Ureter (tissue), 1 donor: Measurements from ENCODE around the gene CAMK1D. TPM values are rescaled to one million over a fixed set of nuclear protein-coding genes. Genes with fewer than 3 reads are reported as not detected.

ENCODE experiments used
- DNase-seq: peaks from one replicate; pipeline ENCODE4 v3.0.0-alpha.2; 2020; ENCODE audit warnings: low spot score
- total RNA-seq: library from RNA; stranded (reverse); gene quantifications from one replicate; pipeline ENCODE4 v1.2.4, GENCODE V29; 2023
- donor health status: DM: yes; HTN: yes; CAD: no.

Gene CAMK1D
- total RNA-seq, 1 donor from 2014 or later, result 25.4 TPM

DNA sequence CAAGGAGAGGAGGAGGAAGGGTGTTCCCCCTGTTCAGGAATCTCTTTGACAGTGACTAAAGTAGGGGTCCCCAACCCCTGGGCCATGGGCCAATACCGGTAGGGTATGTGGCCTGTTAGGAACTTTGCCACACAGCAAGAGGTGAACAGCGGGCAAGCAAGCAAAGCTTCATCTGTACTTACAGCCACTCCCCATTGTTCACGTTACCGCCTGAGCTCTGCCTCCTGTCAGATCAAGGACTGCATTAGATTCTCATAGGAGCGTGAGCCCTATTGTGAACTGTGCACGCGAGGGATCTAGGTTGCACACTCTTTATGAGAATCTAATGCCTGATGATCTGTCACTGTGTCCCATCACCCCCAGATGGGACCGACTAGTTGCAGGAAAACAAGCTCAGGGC, 201.6 kb downstream of the CAMK1D start:
- DNase-seq, result no peak

- no peak for DNase-seq
These were observed 206.7 kb downstream of the CAMK1D start for GRCh38 chr10:12556039-12556438.

GRCh38 chr10:12559578-12560178, 210.3 kb downstream of the CAMK1D start:
- no peak for DNase-seq

DNA sequence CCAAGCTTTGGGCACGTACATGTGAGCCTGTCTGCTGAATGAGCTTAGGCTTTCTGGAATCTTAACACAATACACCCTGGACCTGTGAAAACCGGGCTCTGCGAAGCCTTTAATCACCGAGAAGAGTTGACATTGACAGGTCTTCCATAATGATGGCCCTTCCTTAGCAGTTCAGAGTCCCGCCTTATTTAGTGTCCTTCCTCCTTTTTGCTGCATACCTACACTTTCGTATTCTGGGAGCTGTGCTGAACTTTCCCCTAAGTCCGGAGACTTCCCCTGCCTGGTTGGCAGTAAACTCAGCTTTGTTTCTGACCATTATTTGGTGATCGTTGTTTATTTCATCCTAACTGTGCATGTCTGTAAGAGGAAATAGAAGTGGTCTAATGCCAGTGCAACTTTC, 212.0 kb downstream of the CAMK1D start:
- DNase-seq, result no peak

- DNase-seq, result no peak
These were observed 212.4 kb downstream of the CAMK1D start for GRCh38 chr10:12561720-12562119.

GRCh38 chr10:12563489-12563888, 214.1 kb downstream of the CAMK1D start:
- no peak for DNase-seq

DNA sequence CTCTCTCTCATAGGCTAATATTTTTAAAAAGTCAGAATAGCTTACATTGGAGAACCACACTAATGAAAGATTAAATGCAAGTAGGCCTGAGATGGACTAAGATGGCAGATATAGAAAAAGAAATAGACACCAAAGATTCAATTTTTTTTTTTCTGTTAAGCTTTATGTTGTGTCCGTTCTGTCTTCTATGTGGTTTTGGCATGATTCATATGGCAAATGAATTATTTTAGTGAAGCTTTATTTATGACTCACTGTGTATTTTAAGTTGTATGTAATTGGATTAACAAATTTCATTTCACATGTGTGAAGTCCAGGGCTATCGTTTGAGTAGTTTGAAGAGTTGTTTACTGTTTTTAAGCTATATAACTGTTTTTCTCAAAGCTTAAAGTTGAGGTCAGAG, 214.8 kb downstream of the CAMK1D start:
- DNase-seq, result no peak

DNA sequence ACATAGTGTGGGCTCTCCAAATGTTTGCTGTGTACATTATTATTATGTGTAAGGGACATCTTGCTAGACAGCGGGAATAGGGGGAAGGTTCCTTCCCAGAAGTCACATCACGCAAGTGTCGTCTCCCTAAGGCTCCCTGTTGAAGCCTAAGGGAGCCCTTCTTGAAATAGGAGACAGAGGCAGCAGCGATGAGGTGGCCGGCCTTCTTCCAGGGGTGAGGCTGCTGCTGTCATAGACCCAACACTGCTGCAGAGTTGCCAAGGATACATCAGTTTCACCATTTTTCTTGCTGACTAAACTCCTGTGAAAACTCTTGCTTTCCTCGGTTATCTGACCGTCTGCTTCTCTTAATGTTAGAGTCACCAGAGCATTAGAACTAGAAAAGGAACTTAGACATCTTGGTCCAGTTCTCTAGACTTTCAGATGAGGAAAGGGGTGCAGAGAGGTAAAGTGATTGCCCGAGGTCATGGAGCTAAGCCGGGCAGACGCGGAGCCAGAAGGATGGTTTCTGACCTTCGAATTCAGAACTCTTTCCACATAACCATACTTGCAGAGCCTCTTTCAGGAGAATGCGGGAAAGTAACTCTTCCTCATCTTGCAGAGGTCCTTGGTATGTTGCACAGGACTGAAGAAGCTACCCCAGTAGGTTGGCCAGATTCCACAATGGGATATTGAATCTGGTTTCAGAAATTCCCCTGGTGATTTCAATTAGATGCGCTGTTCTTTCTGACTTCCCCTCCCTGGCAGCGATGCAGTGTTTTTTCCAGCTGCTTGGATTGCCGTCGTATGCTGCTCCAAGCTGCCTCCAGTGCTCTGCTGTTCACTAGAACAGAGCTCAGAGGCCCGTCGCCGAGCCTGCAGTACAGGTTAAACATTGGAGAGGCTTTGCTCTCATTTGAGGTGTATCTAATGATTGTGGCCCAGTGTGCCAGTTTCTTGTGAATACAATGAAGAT, 217.1 kb downstream of the CAMK1D start:
- no peak for DNase-seq

- no peak for DNase-seq
These were observed 219.2 kb downstream of the CAMK1D start for GRCh38 chr10:12568391-12569009.

DNA sequence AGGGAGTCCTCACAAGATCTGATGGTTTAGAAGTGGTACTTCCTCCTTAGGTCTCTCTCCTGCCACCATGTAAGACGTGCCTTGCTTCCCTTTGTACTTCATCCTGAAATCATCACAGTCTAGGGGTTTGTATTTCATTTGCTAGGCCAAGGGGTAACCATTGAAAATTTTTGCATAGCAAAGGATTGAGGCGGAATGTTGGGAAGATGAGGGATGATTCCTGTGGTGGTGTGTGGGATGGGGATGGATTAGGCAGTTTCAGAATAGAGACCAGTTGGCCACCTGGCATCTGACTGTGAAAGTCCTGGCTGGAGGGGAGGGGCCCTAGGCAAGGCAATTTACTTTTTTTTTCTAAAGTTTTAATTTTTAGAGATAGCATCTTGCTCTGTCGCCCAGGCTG, 222.9 kb downstream of the CAMK1D start:
- DNase-seq, result no peak

DNA sequence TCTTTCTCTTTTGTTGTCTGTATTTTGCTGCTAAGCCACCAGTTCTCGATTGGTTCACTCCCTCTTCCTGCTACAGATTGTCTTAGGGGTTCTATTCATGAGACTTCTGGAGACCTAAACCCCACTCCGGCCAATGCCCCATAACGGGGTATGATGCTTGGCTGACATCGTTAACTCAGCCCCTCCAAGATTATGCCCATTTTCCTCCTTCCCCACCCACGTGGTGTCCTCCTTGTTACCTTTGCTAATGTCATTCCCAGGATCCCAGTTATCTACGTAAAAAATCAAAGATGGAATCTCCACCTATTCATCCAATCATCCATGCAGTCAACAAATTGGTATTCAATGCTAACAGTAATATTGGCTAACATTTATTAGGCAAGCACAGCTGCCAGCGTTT, 228.3 kb downstream of the CAMK1D start:
- no peak for DNase-seq

DNA sequence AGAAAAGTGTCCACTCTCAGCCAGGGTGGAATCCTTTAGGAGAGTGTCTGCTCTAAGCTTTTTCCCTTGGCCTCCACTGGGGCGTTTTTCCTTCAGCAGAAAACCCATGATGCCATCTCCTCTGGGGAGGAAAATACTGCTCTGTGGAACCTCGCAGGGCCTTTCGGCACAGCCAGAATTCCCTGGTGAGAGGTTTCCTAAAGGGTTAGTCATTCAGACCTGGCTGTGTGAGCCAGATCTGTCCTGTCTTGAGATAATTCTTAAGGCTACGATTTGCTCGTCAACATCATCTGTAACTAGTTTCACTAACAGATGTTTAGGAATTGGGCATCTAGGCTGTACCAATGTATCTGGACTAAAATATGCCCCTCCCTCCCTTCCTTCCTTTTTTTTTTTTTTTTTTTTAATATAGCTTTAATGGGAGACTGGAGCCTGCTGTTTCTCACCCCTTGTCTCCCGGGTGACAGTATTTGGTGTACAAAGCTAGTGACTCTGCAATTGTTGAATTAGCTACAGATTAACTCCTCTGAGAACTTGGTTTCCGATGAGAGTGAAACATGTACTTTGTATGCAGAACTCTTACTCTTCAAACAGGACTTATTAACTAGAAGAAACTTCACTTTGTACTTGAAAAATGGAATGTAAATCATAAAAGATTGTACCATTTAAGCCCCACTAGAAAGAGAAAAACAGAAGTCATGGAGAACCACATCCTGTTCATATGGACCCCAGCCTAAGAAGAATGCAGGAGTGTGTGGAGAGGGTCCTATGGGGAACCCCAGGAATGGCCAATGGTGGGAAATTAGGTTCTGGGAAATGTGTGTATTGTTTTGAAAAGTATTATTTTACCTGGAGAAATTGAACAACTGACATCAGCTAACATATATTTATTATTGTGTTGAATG, 230.9 kb downstream of the CAMK1D start:
- no peak for DNase-seq

GRCh38 chr10:12583891-12584595, 234.7 kb downstream of the CAMK1D start:
- no peak for DNase-seq

GRCh38 chr10:12586741-12587140, 237.4 kb downstream of the CAMK1D start:
- DNase-seq, result no peak

DNA sequence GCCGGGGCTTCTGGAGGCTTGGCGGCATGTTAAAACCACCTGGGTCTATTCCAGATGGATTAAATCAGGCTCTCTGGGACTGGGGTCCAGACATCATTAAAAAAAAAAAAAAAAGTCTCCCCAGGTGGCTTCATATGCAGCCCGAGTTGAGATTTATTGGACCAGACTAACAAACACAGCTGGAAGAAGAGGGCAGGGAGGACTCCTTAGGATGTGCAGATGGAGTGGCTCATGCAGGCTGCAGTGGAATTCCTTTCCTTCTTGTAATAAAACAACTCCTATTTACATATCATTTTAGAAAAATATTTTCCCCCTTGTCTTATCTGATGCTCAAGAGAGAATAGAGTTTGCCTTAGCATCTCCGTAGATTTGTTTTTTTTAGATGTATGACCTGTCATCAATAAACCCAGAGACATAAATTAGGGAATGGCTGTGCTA, 238.1 kb downstream of the CAMK1D start:
- no peak for DNase-seq

DNA sequence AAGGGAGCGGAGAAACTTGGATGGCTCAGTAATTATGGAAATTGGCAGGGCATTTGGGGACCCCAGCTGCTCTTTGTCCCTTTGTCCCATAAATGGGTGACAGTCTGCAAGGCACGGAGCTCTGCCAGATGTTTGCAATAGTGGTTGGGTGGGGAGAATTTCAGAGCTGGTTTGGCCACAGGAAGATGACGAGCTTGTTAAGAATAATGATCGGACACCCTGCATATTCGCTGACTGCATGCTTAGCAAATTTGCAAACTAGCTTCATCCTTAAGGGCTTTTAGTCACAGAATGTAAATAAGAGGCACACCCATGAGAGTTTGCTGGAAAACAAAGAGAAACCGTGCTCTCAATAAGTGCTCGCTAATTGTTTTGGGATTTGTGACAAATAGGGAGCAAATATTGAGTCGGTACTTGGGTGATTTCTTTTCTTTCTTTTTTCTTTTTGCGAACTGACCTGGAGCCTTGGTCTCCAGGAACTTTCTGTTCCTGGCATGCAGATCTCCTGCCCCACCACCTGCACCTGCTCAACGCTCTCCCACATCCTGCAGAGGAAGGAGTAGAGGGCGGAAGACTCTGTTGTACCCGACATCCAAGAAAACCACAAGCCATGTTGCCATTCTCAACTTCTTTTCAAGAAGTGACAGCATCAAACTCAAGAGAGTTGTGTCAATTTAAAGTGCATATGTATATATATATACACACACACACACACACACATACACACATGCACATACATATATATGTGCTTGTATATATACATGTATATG, 238.9 kb downstream of the CAMK1D start:
- no peak for DNase-seq

DNA sequence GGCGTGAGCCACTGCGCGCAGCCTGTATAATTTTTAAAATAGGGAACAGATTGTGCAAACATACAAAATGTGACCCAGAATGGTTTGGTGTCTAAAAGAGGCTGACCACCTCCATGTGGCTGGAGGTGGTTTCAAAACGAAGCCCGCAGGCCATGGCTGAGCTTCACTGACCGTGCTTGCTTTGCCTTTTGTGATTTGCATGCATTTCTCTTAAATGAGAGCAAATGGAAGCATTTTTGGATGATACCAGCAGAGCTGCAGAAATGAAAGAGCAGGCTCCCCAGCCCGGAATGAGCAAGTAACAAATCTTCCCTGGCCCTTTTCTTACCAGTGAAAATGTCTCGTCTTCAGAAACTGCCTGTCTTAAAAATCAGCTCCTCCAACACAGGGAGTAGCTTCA, 239.9 kb downstream of the CAMK1D start:
- DNase-seq, result no peak

DNA sequence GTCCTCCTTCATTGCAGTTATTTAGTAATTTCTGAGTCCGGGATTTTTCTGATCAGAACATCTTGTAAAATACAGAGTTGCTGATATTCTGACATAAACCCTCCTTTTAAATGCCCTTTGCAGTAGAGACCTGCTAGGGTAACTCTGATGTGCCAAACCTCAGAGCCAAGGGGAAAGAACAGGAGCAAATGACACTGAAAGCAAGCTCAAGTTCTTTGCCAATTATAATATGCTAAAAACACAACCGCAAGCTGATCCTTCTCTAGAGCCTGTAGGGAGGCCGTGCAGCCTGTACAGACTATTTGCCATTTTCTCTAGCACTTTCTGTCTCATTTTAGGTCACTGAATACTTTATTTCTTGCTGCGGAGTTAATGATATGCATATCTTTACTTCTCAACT, 240.4 kb downstream of the CAMK1D start:
- no peak for DNase-seq

- DNase-seq, result no peak
These were observed 241.6 kb downstream of the CAMK1D start for GRCh38 chr10:12590675-12591659.
